GM18909 (cell line): ENCODE data around the gene ABLIM3.

ENCODE experiments used
- ATAC-seq: cut with Tn5 transposase; IDR thresholded peaks from one replicate; pipeline ENCODE4 v1.9.1; 2021; ENCODE audit warnings: mild to moderate bottlenecking; ENCODE audit not compliant: unreplicated experiment, poor library complexity

Gene ABLIM3

DNA sequence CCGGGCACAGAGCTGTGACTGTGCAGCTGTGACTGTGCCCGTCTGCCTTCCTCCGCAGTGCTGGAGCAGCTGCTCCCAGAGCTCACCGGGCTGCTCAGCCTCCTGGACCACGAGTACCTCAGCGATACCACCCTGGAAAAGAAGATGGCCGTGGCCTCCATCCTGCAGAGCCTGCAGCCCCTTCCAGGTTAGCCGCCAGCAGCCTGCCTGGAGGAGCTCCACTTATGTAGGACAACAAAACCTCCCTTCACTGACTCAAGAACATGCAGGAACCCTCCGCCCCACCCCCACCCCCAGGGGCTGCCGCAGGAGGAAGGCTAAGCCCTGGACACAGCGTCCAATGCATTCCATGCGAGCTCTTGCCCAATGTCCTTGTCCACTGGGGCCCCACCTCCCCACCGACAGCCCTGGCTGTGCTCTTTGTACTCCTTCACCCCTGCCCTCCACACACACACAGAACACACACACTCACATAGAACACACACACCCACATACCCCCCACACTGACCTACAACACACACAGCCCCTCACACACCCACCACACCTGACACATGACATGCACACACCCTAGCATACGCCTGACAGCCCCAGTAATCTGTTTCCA is 158.3 kb downstream of the ABLIM3 start:
- ATAC-seq, result no peak

DNA sequence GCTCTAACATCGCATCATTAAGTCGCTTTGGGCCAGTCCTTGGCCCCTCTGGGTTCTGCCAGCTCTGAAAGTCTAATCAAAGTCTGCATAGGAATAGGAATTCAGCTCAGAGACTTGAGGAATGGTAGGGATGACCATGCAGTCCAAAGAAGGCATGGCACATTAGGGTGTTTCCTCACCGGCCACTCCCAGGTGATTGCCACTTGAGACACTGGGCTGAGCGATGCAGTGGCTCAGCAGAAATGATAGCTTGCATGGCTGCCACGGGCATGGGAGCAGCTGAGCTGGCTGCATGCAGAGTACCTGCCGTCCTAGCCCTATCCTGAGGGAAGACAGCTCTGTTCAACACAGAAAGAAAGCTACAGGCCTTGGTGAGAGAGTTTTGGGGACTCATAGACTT is 159.1 kb downstream of the ABLIM3 start:
- no peak for ATAC-seq

DNA sequence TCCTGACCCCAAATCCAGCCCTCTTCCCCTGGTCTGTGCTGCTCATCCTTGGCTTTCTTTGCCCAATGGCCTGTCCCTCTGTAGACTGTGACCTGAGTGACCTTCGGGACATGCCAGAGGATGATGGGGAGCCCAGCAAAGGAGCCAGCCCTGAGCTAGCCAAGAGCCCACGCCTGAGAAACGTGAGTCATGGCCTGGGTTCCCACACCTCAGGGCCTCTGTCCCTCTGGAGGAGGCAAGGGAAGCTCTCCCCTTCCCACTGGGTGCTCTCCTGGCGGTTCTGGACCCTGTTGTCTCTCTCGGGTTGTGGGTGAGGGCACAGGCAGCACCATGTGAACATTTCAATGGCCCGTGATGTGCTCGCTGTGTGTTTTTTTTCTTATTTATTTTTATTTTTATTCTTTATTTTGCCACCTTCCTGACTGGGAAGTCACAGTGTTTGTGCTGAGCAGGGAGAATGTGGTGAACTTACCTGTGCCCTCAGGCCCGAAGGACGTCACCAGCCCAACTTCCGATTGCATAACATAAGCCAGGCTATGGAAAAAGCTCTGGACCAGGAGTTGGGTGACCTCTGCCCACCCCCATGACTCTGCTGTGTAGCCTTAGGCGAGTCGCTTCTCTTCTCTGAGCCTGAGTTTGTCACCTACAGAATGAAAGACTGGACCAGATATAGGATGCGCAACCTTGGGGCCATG is 159.9 kb downstream of the ABLIM3 start:
- no peak for ATAC-seq

DNA sequence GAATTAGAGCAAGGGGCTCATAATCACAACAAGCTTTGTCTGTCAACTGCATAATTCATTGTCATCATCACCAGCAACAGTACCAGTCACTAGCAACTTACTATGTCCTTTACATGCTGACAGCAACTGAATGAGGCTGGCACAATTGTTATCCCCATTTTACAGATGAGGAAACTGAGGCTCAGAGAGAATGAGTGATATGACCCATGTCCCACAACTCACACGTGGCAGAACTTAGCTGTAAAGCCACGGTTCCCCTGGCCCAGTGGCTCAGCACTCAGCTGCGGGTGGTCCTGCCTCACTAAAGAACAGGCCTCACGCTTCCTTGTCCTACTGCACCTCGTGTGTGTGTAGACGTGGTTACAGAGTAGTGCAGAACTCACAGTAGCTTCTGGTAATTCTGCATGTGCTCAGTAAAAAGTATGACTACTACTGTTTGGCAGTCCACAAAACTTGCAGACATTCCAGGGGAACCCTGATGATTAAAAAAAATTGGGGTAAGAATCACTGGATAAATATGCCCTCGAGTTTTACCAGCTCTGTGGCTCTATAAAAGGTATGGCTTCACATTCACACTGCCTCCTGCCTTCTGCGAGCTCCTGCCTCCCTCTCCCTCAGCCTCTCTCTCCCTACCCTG is 160.6 kb downstream of the ABLIM3 start:
- ATAC-seq, result no peak

DNA sequence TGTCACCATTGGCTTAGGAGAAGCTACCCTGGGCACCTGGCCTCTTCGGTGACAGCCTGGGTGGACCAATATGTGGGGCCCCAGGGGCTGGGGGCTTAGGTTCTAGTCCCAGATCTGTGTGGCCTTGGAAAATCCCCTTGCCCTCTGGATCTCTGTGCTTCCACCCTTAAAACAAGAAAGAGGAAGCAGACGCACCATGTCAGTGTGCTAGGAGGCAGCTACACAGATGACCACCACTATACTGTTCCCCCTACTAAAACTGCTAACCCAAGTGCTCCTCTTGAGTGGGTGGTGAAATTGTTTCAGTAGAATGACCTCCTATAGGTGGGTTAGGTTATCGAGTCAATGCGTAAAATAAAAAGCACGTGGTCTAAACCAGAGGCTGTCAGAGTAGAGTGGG is 161.3 kb downstream of the ABLIM3 start:
- no peak for ATAC-seq

DNA sequence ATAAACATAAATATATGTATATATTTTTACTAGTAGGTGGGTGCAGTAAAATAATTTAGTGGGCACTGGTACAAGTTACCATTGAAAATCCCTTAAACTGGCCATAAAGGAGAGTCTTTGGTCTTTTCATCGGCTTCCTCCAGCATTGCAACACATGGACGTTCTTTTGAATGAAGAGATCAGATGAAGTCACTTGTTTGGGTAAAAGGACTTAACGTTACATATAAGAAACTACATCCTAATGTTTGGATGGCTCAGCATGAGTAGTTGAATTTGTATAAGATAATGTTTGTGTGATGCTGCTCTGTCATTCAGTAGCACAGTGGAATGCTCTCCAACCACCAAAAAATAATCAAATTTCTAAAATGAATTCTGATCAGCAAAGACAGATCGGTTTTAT is 161.9 kb downstream of the ABLIM3 start:
- no peak for ATAC-seq

DNA sequence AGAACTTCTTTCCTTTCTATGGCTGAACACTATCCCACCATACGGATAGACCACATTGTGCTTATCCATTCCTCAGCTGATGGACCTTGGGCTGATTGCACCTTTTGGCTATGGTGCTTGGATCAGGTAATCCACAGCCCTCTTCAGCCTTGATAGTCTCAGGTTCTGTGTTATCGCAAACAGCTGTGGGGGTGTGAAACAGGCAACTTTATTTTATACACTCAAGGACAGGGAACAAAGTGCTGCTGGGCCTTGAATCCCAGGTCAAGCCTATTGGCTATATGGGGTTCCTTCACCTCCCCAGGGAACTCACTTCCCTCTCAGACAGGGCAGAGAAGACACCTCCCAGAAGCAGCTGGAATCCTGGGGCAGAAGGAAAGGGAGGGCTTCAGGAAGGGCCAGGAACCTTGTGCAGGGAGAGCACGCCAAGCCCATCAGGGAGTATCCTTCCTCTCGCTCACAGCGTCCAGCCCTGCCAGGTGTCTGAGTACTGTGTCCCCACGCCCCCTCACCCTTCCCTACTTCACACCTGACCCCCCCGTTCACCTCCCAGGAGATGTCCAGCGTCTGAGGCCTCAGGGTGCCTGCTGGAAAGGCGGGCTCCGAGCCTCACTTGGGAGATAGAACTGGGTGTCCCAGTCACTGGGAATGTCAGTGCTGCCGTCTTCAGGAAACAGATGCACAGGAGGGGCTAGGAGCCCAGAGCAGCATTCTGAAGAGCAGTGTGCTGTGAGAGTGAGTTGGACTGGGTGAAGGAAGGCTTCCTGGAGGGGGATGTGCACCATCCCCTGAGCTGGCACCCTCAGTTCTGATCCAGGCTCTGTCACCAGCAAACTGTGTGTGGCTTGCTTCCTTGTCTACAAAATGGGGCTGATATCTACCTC is 163.1 kb downstream of the ABLIM3 start:
- no peak for ATAC-seq

DNA sequence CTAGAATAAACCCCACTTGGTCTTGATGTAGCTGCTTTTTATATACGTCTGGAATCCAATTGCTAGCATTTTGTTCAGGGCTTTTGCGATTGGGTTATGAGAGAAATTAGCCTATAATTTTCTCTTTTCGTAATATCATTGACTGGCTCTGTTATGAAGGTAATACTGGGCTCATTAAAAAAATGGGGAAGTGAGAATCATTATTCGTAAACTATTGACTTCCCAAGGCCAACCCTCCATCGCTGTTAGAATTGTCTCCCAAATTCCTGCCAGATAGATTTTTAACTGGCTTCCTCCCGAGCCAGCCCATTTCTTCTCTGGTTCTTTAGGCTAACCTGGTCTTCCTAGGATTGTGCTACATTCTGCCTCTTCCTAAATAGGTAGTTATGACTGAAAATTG is 168.1 kb downstream of the ABLIM3 start:
- ATAC-seq, result no peak
